B cell (primary cell): ENCODE results near the gene HCN2.

Source experiments
- EZH2 ChIP-seq: IDR thresholded peaks from 2 replicates; pipeline ENCODE4 v1.6.1; 2012; ENCODE audit warnings: borderline replicate concordance, low read depth, mild to moderate bottlenecking, moderate library complexity, low read length; ENCODE audit not compliant: insufficient read depth, poor library complexity, severe bottlenecking
- TF ChIP-seq, protein P1 (sequence below): fragments of 200-600 bp; IDR thresholded peaks from one replicate; pipeline ENCODE4 v1.8.0; 2022; ENCODE audit warnings: antibody characterized with exemption, mild to moderate bottlenecking

DNA sequence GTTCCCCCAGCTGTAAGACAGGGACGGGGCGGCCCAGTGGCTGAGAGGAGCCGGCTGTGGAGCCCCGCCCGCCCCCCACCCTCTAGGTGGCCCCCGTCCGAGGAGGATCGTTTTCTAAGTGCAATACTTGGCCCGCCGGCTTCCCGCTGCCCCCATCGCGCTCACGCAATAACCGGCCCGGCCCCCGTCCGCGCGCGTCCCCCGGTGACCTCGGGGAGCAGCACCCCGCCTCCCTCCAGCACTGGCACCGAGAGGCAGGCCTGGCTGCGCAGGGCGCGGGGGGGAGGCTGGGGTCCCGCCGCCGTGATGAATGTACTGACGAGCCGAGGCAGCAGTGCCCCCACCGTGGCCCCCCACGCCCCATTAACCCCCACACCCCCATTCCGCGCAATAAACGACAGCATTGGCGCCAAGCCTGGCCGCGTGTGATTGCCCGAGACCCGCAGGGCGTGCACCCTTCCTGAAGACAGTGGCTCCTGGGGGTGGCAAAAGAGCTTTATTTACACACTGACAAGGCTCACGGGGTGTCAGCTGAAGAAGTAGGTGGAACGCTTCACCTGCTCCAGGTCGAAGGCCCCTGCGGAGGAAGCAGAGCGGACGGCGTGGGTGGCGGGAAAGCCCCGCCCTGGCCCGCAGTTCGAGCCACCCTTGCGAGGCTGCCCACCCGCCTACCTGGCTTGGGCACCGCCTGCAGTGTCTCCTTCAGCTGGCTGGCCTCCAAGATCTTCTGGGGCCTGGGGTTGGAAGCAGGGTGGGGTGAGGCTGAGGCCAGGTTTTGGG lies 27.3 kb downstream of the HCN2 start:
- TF ChIP-seq, protein P1, sequence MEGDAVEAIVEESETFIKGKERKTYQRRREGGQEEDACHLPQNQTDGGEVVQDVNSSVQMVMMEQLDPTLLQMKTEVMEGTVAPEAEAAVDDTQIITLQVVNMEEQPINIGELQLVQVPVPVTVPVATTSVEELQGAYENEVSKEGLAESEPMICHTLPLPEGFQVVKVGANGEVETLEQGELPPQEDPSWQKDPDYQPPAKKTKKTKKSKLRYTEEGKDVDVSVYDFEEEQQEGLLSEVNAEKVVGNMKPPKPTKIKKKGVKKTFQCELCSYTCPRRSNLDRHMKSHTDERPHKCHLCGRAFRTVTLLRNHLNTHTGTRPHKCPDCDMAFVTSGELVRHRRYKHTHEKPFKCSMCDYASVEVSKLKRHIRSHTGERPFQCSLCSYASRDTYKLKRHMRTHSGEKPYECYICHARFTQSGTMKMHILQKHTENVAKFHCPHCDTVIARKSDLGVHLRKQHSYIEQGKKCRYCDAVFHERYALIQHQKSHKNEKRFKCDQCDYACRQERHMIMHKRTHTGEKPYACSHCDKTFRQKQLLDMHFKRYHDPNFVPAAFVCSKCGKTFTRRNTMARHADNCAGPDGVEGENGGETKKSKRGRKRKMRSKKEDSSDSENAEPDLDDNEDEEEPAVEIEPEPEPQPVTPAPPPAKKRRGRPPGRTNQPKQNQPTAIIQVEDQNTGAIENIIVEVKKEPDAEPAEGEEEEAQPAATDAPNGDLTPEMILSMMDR: no peak
- TF ChIP-seq EZH2: no peak
